ENCODE measurements around the gene TRAPPC2B. TPM values are rescaled to one million over a fixed set of nuclear protein-coding genes. Genes with fewer than 3 reads are reported as not detected.
A peak's percentile ranks its signal among the peaks of the same experiment; 100 is the strongest.

TRAPPC2B gene
- total and polyA plus RNA-seq, 2 of the 13 experiments (the other 11 are each of a cell fraction or from before 2014, with no cell fraction given): 13.3 to 17.7 TPM

- TF ChIP-seq ZNF567 (CRISPR knock-in tag; IDR thresholded peaks at IDR 0.05; ENCODE audit: borderline replicate concordance) (peak; percentile 78; the same call in 1 of the 2 replicates), ZNF282 (IDR thresholded peaks at IDR 0.05; ENCODE audit: partially characterized antibody) (no peak), ZNF644 (CRISPR knock-in tag; IDR thresholded peaks at IDR 0.05; ENCODE audit: low read depth) (no peak), ZNF781 (CRISPR knock-in tag; IDR thresholded peaks at IDR 0.05; ENCODE audit: borderline replicate concordance, not compliant biosample characterization) (peak; percentile 48), ZFAT (CRISPR knock-in tag; conservative IDR thresholded peaks at IDR 0.05) (no peak), DDIT3 (CRISPR knock-in tag; IDR thresholded peaks at IDR 0.05) (no peak), ZNF639 (CRISPR knock-in tag; conservative IDR thresholded peaks at IDR 0.05) (peak; percentile 78; the same call in 1 of the 2 replicates), ATF2 (CRISPR knock-in tag; IDR thresholded peaks at IDR 0.05) (peak; percentile 92), BORCS8-MEF2B (CRISPR knock-in tag; IDR thresholded peaks at IDR 0.05) (0 out of 2 replicates have a peak, but pooled peaks have one; percentile 52), RERE (CRISPR knock-in tag; IDR thresholded peaks at IDR 0.05; ENCODE audit: low read depth) (no peak), GATA4 (IDR thresholded peaks at IDR 0.05; ENCODE audit: borderline replicate concordance, low read depth) (no peak), SMYD3 (CRISPR knock-in tag; IDR thresholded peaks at IDR 0.05) (peak; percentile 42; the same call in 1 of the 2 replicates), BRCA1 (CRISPR knock-in tag; IDR thresholded peaks at IDR 0.05) (no peak), KLF12 (CRISPR knock-in tag; IDR thresholded peaks at IDR 0.05; ENCODE audit: borderline replicate concordance) (no peak), NCOA5 (CRISPR knock-in tag; IDR thresholded peaks at IDR 0.05) (no peak), CBX2 (IDR thresholded peaks at IDR 0.05; ENCODE audit: low read depth, low read length) (no peak), CBX2 (CRISPR knock-in tag; IDR thresholded peaks at IDR 0.05; ENCODE audit: low read depth) (no peak), IKZF4 (CRISPR knock-in tag; IDR thresholded peaks at IDR 0.05; ENCODE audit: borderline replicate concordance, low read depth, not compliant biosample characterization) (no peak), MTA3 (CRISPR knock-in tag; IDR thresholded peaks at IDR 0.05) (no peak)
- TF ChIP-seq, protein P1, sequence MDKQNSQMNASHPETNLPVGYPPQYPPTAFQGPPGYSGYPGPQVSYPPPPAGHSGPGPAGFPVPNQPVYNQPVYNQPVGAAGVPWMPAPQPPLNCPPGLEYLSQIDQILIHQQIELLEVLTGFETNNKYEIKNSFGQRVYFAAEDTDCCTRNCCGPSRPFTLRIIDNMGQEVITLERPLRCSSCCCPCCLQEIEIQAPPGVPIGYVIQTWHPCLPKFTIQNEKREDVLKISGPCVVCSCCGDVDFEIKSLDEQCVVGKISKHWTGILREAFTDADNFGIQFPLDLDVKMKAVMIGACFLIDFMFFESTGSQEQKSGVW (CRISPR knock-in tag; IDR thresholded peaks at IDR 0.05; ENCODE audit: borderline replicate concordance): no peak
Measured at GRCh38 chr19:57389730-57390598, 26.6 kb downstream of the TRAPPC2B start, which contains the start of gene ZNF548 (continued).
